ENCODE results near the gene LSR.

GRCh38 chr19:35264268-35265125 lies 15.7 kb downstream of the LSR start:
- TF ChIP-seq POLR2A (IDR thresholded peaks at IDR 0.05; ENCODE audit: low read depth, low read length) (peak; percentile 10; the same call in 1 of the 2 replicates), TAF1 (IDR thresholded peaks at IDR 0.05; ENCODE audit: low read depth, low read length) (no peak), POLR2AphosphoS5 (IDR thresholded peaks at IDR 0.05; ENCODE audit: low read depth, low read length) (no peak), SPI1 (IDR thresholded peaks at IDR 0.05; ENCODE audit: low read depth, low read length) (no peak), POU2F2 (IDR thresholded peaks at IDR 0.05; ENCODE audit: low read depth, low read length) (no peak), PAX5 (IDR thresholded peaks at IDR 0.05; ENCODE audit: insufficient read depth, low read length, severe bottlenecking) (no peak)

Data from GM12891 (cell line).